HUES48 (cell line): Measurements from ENCODE around the gene NDUFV1.

Experiments
- H3K27ac ChIP-seq: one replicate; pipeline ENCODE4 v1.7.0; 2013; ENCODE audit warnings: low read depth, low read length, inconsistent platforms
- H3K27me3 ChIP-seq: 2 replicates; pipeline ENCODE4 v1.6.1; 2013; ENCODE audit warnings: mild to moderate bottlenecking, low read length; ENCODE audit not compliant: control insufficient read depth, insufficient read depth
- H3K36me3 ChIP-seq: 2 replicates; pipeline ENCODE4 v1.6.1; 2013; ENCODE audit warnings: low read length; ENCODE audit not compliant: control insufficient read depth, insufficient read depth
- H3K4me1 ChIP-seq: 2 replicates; pipeline ENCODE4 v1.6.1; 2013; ENCODE audit warnings: mild to moderate bottlenecking, low read length; ENCODE audit not compliant: control insufficient read depth, insufficient read depth
- H3K4me3 ChIP-seq: 2 replicates; pipeline ENCODE4 v1.5.1; 2013; ENCODE audit warnings: mild to moderate bottlenecking, low read depth, low read length
- H3K9ac ChIP-seq: 2 replicates; pipeline ENCODE4 v1.6.1; 2013; ENCODE audit warnings: mild to moderate bottlenecking, low read depth, low read length, moderate library complexity
- H3K9me3 ChIP-seq: 2 replicates; pipeline ENCODE4 v1.6.1; 2013; ENCODE audit warnings: low read length; ENCODE audit not compliant: control insufficient read depth, insufficient read depth

NDUFV1 gene

DNA sequence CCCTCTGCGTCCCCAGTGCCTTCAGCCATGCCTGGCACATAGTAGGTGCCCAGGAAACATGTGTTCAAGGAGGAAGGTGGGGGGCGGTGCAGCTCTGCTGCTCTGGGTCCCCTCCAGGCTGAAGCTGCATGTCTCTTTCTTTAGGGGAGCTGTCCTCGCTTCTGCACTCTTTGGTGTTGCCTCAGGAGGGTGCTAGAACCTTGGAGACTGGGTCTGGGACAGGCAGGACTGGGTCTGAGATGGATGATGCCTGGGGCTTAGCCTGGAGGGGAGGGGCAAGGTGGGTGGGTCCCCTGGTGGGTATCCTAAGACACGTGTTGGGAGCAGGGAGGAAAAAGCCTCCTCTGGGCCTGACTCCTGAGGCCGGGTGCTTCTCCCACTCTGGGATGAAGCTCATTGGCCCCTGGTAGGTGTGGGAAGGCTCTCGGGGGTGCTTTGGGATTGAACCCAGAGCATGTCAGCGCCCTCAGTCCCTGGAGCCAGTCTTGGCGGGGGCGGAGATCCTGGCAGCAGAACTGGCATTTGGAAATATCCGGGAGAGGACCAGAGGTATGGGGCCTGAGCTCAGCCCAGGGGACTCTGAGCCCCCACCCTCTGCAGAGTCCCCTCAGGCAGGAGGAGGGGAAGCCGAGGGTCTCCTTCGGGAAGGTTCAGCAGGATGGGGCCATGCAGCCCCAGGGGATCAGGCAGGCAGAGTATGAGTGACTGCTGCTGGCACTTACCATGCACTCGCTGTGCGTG, 29.8 kb upstream of the NDUFV1 start:
- no peaks in the 10 kb centered on the region for H3K36me3 ChIP-seq
- no peaks in the 10 kb centered on the region for H3K9me3 ChIP-seq
- no peak overlapping the region for H3K4me3 ChIP-seq
- no peaks in the 10 kb centered on the region; the same call in 1 of the 2 replicates for H3K27me3 ChIP-seq
- H3K4me1 ChIP-seq, result peaks cover 12% of the 10 kb centered on the region
- no peak overlapping the region for H3K27ac ChIP-seq
- H3K9ac ChIP-seq, result no peak overlapping the region

DNA sequence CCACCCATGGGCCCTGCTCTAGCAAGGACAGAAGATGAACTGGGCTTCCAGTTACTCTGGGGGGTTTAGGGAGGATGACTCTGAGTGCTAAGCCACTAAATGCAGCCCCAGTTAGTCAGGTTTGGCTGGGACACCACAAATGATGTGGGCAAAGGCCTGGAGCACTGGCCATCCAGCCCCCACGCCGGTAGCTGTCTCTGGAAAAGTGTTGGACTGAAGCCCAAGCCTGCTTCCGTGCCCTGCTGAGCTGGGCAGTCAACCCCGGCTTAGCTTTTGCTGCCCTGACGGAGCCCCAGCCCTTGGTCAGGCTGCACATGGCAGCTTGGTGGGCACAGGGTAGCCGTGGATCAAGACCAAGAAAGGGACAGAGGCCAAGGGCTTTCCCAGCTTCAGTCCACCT, 28.8 kb upstream of the NDUFV1 start:
- H3K4me1 ChIP-seq, result peaks cover 22% of the 10 kb centered on the region
- no peaks in the 10 kb centered on the region for H3K9me3 ChIP-seq

DNA sequence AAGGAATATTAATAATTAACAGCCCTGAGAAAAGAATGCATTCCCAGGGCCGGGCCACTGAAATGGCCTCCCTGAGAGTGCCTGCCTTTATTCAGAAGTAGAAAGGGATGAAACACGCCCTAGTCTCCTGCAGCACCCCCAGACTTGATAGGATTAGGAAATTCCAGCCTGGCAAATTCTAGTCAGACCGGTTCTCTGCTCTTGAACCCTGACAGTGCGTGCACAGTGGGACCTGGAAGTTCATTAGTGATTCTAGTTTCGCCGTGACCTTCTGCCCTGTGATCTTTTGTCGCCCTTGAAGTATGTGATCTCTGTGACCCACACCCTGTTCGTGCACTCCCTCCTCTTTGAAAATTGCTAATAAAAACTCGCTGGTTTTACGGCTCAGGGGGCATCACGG, 25.3 kb upstream of the NDUFV1 start:
- peaks cover 33% of the 10 kb centered on the region for H3K4me1 ChIP-seq
- peaks cover 21% of the 10 kb centered on the region for H3K36me3 ChIP-seq
- H3K9me3 ChIP-seq, result no peaks in the 10 kb centered on the region
- H3K9ac ChIP-seq, result no peak overlapping the region
- peak overlapping the region; percentile 50 for H3K27ac ChIP-seq
- H3K27me3 ChIP-seq, result no peaks in the 10 kb centered on the region; the same call in 1 of the 2 replicates
- peak overlapping the region; percentile 26; the same call in 1 of the 2 replicates for H3K4me3 ChIP-seq

More for the DNA sequence above, 28.8 kb upstream of the NDUFV1 start:
- H3K36me3 ChIP-seq, result no peaks in the 10 kb centered on the region
- H3K4me3 ChIP-seq, result no peak overlapping the region
- H3K9ac ChIP-seq, result no peak overlapping the region
- no peak overlapping the region for H3K27ac ChIP-seq
- no peaks in the 10 kb centered on the region; the same call in 1 of the 2 replicates for H3K27me3 ChIP-seq

DNA sequence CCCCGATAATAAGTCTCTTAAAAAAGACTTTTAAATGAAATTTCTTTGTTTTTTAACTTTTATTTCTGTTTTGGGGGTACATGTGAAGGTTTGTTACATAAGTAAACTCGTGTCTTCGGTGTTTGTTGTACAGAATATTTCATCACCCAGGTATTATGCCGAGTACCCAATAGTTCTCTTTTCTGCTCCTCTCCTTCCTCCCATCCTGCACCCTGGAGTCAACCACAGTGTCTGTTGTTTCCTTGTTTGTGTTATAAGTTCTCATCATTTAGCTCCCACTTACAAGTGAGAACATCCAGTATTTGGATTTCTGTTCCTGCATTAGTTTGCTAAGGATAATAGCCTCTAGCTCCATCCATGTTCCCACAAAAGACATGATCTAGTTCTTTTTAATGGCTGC, 24.7 kb upstream of the NDUFV1 start:
- peaks cover 27% of the 10 kb centered on the region for H3K36me3 ChIP-seq
- H3K9me3 ChIP-seq, result no peaks in the 10 kb centered on the region
- peak overlapping the region; percentile 50 for H3K27ac ChIP-seq
- H3K4me3 ChIP-seq, result peak overlapping the region; percentile 26; the same call in 1 of the 2 replicates
- peaks cover 33% of the 10 kb centered on the region for H3K4me1 ChIP-seq
- H3K9ac ChIP-seq, result no peak overlapping the region
- no peaks in the 10 kb centered on the region; the same call in 1 of the 2 replicates for H3K27me3 ChIP-seq

DNA sequence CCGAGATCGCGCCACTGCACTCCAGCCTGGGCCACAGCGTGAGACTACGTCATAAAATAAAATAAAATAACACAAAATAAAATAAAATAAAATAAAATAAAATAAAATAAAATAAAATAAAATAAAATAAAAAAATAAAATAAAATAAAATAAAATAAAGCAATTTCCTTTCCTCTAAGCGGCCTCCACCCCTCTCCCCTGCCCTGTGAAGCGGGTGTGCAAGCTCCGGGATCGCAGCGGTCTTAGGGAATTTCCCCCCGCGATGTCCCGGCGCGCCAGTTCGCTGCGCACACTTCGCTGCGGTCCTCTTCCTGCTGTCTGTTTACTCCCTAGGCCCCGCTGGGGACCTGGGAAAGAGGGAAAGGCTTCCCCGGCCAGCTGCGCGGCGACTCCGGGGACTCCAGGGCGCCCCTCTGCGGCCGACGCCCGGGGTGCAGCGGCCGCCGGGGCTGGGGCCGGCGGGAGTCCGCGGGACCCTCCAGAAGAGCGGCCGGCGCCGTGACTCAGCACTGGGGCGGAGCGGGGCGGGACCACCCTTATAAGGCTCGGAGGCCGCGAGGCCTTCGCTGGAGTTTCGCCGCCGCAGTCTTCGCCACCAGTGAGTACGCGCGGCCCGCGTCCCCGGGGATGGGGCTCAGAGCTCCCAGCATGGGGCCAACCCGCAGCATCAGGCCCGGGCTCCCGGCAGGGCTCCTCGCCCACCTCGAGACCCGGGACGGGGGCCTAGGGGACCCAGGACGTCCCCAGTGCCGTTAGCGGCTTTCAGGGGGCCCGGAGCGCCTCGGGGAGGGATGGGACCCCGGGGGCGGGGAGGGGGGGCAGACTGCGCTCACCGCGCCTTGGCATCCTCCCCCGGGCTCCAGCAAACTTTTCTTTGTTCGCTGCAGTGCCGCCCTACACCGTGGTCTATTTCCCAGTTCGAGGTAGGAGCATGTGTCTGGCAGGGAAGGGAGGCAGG, 23.2 kb upstream of the NDUFV1 start, which contains the start of gene GSTP1:
GSTP1 (plus strand) TSS at position 566 of the 958 bp plus-strand sequence; CDS start at position 598, 32 bp downstream.
- peaks cover 33% of the 10 kb centered on the region for H3K4me1 ChIP-seq
- H3K9me3 ChIP-seq, result no peaks in the 10 kb centered on the region
- peaks cover 39% of the 10 kb centered on the region for H3K36me3 ChIP-seq
- H3K27me3 ChIP-seq, result no peaks in the 10 kb centered on the region; the same call in 1 of the 2 replicates
- peak within 1 kb of the TSS; percentile 92 for H3K27ac ChIP-seq
- peak within 1 kb of the TSS; percentile 91 for H3K9ac ChIP-seq
- peak within 1 kb of the TSS; percentile 87 for H3K4me3 ChIP-seq

DNA sequence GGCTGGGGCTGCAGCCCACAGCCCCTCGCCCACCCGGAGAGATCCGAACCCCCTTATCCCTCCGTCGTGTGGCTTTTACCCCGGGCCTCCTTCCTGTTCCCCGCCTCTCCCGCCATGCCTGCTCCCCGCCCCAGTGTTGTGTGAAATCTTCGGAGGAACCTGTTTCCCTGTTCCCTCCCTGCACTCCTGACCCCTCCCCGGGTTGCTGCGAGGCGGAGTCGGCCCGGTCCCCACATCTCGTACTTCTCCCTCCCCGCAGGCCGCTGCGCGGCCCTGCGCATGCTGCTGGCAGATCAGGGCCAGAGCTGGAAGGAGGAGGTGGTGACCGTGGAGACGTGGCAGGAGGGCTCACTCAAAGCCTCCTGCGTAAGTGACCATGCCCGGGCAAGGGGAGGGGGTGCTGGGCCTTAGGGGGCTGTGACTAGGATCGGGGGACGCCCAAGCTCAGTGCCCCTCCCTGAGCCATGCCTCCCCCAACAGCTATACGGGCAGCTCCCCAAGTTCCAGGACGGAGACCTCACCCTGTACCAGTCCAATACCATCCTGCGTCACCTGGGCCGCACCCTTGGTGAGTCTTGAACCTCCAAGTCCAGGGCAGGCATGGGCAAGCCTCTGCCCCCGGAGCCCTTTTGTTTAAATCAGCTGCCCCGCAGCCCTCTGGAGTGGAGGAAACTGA, 22.4 kb upstream of the NDUFV1 start:
- H3K27ac ChIP-seq, result peak overlapping the region; percentile 92
- peak overlapping the region; percentile 91 for H3K9ac ChIP-seq
- peaks cover 33% of the 10 kb centered on the region for H3K4me1 ChIP-seq
- H3K27me3 ChIP-seq, result no peaks in the 10 kb centered on the region; the same call in 1 of the 2 replicates
- H3K9me3 ChIP-seq, result no peaks in the 10 kb centered on the region
- H3K36me3 ChIP-seq, result peaks cover 44% of the 10 kb centered on the region
- peak overlapping the region; percentile 87 for H3K4me3 ChIP-seq

DNA sequence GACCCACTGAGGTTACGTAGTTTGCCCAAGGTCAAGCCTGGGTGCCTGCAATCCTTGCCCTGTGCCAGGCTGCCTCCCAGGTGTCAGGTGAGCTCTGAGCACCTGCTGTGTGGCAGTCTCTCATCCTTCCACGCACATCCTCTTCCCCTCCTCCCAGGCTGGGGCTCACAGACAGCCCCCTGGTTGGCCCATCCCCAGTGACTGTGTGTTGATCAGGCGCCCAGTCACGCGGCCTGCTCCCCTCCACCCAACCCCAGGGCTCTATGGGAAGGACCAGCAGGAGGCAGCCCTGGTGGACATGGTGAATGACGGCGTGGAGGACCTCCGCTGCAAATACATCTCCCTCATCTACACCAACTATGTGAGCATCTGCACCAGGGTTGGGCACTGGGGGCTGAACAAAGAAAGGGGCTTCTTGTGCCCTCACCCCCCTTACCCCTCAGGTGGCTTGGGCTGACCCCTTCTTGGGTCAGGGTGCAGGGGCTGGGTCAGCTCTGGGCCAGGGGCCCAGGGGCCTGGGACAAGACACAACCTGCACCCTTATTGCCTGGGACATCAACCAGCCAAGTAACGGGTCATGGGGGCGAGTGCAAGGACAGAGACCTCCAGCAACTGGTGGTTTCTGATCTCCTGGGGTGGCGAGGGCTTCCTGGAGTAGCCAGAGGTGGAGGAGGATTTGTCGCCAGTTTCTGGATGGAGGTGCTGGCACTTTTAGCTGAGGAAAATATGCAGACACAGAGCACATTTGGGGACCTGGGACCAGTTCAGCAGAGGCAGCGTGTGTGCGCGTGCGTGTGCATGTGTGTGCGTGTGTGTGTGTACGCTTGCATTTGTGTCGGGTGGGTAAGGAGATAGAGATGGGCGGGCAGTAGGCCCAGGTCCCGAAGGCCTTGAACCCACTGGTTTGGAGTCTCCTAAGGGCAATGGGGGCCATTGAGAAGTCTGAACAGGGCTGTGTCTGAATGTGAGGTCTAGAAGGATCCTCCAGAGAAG, 21.6 kb upstream of the NDUFV1 start:
- peaks cover 44% of the 10 kb centered on the region for H3K36me3 ChIP-seq
- H3K4me1 ChIP-seq, result peaks cover 33% of the 10 kb centered on the region
- H3K27ac ChIP-seq, result peak overlapping the region; percentile 92
- no peaks in the 10 kb centered on the region for H3K9me3 ChIP-seq
- H3K27me3 ChIP-seq, result no peaks in the 10 kb centered on the region
- H3K9ac ChIP-seq, result peak overlapping the region; percentile 91
- peak overlapping the region; percentile 87 for H3K4me3 ChIP-seq

DNA sequence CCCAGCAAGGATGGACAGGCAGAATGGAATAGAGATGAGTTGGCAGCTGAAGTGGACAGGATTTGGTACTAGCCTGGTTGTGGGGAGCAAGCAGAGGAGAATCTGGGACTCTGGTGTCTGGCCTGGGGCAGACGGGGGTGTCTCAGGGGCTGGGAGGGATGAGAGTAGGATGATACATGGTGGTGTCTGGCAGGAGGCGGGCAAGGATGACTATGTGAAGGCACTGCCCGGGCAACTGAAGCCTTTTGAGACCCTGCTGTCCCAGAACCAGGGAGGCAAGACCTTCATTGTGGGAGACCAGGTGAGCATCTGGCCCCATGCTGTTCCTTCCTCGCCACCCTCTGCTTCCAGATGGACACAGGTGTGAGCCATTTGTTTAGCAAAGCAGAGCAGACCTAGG, 20.8 kb upstream of the NDUFV1 start:
- Histone ChIP-seq H3K4me1 (peaks cover 29% of the 10 kb centered on the region), H3K27ac (no peak overlapping the region), H3K9me3 (no peaks in the 10 kb centered on the region), H3K4me3 (0 out of 2 replicates have a peak overlapping the region, but pooled peaks have one; percentile 87), H3K36me3 (peaks cover 44% of the 10 kb centered on the region), H3K9ac (no peak overlapping the region), H3K27me3 (no peaks in the 10 kb centered on the region)

DNA sequence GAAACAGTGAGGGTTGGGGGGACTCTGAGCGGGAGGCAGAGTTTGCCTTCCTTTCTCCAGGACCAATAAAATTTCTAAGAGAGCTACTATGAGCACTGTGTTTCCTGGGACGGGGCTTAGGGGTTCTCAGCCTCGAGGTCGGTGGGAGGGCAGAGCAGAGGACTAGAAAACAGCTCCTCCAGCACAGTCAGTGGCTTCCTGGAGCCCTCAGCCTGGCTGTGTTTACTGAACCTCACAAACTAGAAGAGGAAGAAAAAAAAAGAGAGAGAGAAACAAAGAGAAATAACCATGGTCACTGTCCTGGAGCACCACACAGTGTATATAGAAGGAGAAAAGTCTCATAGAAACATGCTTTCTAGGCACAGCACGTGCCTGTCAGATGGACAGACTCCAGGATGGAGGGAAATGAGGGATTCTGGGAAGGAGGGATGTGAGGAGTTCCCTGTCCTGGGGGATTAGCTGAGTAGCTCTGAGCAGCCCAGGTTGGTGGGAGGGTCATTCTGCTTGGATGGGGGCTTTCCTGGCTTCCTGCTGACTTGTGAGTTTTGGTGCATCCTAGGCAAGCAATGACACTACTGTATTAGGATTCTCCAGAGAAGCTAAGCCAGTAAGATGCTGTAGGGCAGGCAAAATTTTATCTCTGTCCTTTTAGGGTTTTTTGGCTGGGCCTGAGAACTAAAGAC, 20.0 kb upstream of the NDUFV1 start:
- Histone ChIP-seq H3K36me3 (peaks cover 44% of the 10 kb centered on the region), H3K9me3 (no peaks in the 10 kb centered on the region), H3K4me3 (no peak overlapping the region), H3K27ac (no peak overlapping the region), H3K4me1 (peaks cover 23% of the 10 kb centered on the region), H3K9ac (no peak overlapping the region), H3K27me3 (no peaks in the 10 kb centered on the region)
